SK-N-SH (cell line): ENCODE results near the gene TINAGL1. TPM values are rescaled to one million over a fixed set of nuclear protein-coding genes. Genes with fewer than 3 reads are reported as not detected.
A peak's percentile ranks its signal among the peaks of the same experiment; 100 is the strongest.

ENCODE experiments used
- CTCF ChIA-PET: fragments of 300-600, 350-600 bp; formaldehyde crosslinking; extraction: SDS; loops from one replicate; lab custom pipeline; 2021; lab: Yijun Ruan, JAX
- POLR2A ChIA-PET: fragments of 350-600 bp; sonication (Branson Sonifier 250); formaldehyde crosslinking; extraction: SDS; loops from one replicate; lab custom pipeline; 2020; ENCODE audit warnings: antibody characterized with exemption, inconsistent platforms; lab: Yijun Ruan, JAX
- DNase-seq: peaks from one replicate; pipeline ENCODE4 v3.0.0; 2012
- H2AFZ ChIP-seq: fragments of 200-600 bp; sonication (generic); 2 replicates; pipeline ENCODE4 v1.8.1; 2016; ENCODE audit warnings: antibody characterized with exemption, mild to moderate bottlenecking, low read depth
- H3F3A ChIP-seq: fragments of 200-600 bp; sonication (generic); replicated peaks from 2 replicates; pipeline ENCODE3; 2016; ENCODE audit warnings: antibody characterized with exemption, mild to moderate bottlenecking; ENCODE audit not compliant: insufficient read depth
- H3K27ac ChIP-seq, 2 experiments: fragments of 200-500 bp in 1 of 2; fragments of 200-600 bp in 1 of 2; sonication (Bioruptor generic) in 1 of 2; sonication (generic), shearing (Covaris generic) in 1 of 2; 2 replicates each; pipeline versions ENCODE4 v1.5.1 to v1.6.1; 2014 to 2016; ENCODE audit warnings: low read depth in 2 of 2, inconsistent platforms in 1 of 2, low read length in 1 of 2, mild to moderate bottlenecking in 1 of 2, mixed read lengths in 1 of 2
- H3K27me3 ChIP-seq: fragments of 200-600 bp; sonication (generic), shearing (Covaris generic); 2 replicates; pipeline ENCODE4 v1.6.1; 2016; ENCODE audit warnings: mixed run types; ENCODE audit not compliant: insufficient read depth
- H3K36me3 ChIP-seq, 2 experiments: fragments of 200-500 bp in 1 of 2; fragments of 200-600 bp in 1 of 2; sonication (Bioruptor generic) in 1 of 2; sonication (generic) in 1 of 2; replicated peaks in 1 of 2; 2 replicates each; pipeline versions ENCODE3 to v1.5.1; 2014 to 2016; ENCODE audit warnings: low read length in 1 of 2, mild to moderate bottlenecking in 1 of 2; ENCODE audit not compliant: insufficient read depth in 2 of 2, control insufficient read depth in 1 of 2
- H3K4me1 ChIP-seq, 2 experiments: fragments of 200-500 bp in 1 of 2; fragments of 200-600 bp in 1 of 2; sonication (Bioruptor generic) in 1 of 2; sonication (generic), shearing (Covaris generic) in 1 of 2; 2 replicates each; pipeline versions ENCODE4 v1.5.1 to v1.6.1; 2014 to 2016; ENCODE audit warnings: low read depth in 1 of 2, low read length in 1 of 2, mixed run types in 1 of 2; ENCODE audit not compliant: insufficient read depth in 2 of 2, control insufficient read depth in 1 of 2
- H3K4me2 ChIP-seq: fragments of 200-600 bp; sonication (generic), shearing (Covaris generic); 2 replicates; pipeline ENCODE4 v1.6.1; 2017; ENCODE audit warnings: mixed run types
- H3K4me3 ChIP-seq, 2 experiments: fragments of 200-500 bp in 1 of 2; fragments of 200-600 bp in 1 of 2; sonication (Bioruptor generic) in 1 of 2; sonication (generic), shearing (Covaris generic) in 1 of 2; 2 replicates each; pipeline versions ENCODE4 v1.5.1 to v1.8.1; 2014 to 2016; ENCODE audit warnings: low read depth in 2 of 2, inconsistent platforms in 1 of 2, low read length in 1 of 2, mild to moderate bottlenecking in 1 of 2, mixed read lengths in 1 of 2, moderate library complexity in 1 of 2
- H3K79me2 ChIP-seq: fragments of 200-600 bp; sonication (generic); 2 replicates; pipeline ENCODE4 v1.8.1; 2017; ENCODE audit warnings: mild to moderate bottlenecking; ENCODE audit not compliant: insufficient read depth
- H3K9ac ChIP-seq: fragments of 200-600 bp; sonication (generic); 2 replicates; pipeline ENCODE4 v1.6.1; 2017; ENCODE audit warnings: mixed run types
- H3K9me2 ChIP-seq: fragments of 200-600 bp; sonication (generic); 2 replicates; pipeline ENCODE4 v1.6.1; 2017; ENCODE audit warnings: mixed run types
- H3K9me3 ChIP-seq: fragments of 200-600 bp; sonication (generic); 2 replicates; pipeline ENCODE4 v1.6.1; 2017; ENCODE audit warnings: mixed run types, mild to moderate bottlenecking, moderate library complexity
- H4K20me1 ChIP-seq: fragments of 200-600 bp; sonication (generic); 2 replicates; pipeline ENCODE4 v1.6.1; 2017; ENCODE audit warnings: mild to moderate bottlenecking, mixed run types; ENCODE audit not compliant: insufficient read depth
- ELF1 ChIP-seq: IDR thresholded peaks from 2 replicates; pipeline ENCODE4 v1.4.0; 2012
- FOSL2 ChIP-seq: IDR thresholded peaks from 2 replicates; pipeline ENCODE4 v1.4.0; 2012; ENCODE audit warnings: low read depth, mild to moderate bottlenecking, moderate library complexity, borderline replicate concordance
- FOXJ3 ChIP-seq: sonication (generic); formaldehyde crosslinking; IDR thresholded peaks from 2 replicates; pipeline ENCODE4 v1.5.1; 2020; ENCODE audit warnings: mild to moderate bottlenecking, missing genetic modification reagents
- GABPA ChIP-seq: IDR thresholded peaks from 2 replicates; pipeline ENCODE4 v1.4.0; 2012; ENCODE audit warnings: low read depth, mild to moderate bottlenecking
- GATA2 ChIP-seq: sonication (generic); formaldehyde crosslinking; IDR thresholded peaks from 2 replicates; pipeline ENCODE4 v1.5.0; 2020; ENCODE audit warnings: mild to moderate bottlenecking, missing genetic modification reagents
- JUND ChIP-seq: IDR thresholded peaks from 2 replicates; pipeline ENCODE4 v1.4.0; 2012
- MXI1 ChIP-seq: IDR thresholded peaks from 2 replicates; pipeline ENCODE4 v1.6.1; 2012; ENCODE audit warnings: mild to moderate bottlenecking, low read depth, low read length, improper control_type of control experiment
- RAD21 ChIP-seq: IDR thresholded peaks from 2 replicates; pipeline ENCODE4 v1.6.1; 2012; ENCODE audit warnings: mild to moderate bottlenecking, low read length
- RCOR1 ChIP-seq: fragments of 150-350 bp; IDR thresholded peaks from 2 replicates; pipeline ENCODE4 v1.6.1; 2017; ENCODE audit warnings: antibody characterized with exemption, low read length
- YY1 ChIP-seq: IDR thresholded peaks from 2 replicates; pipeline ENCODE4 v1.4.0; 2012; ENCODE audit warnings: low read depth, mild to moderate bottlenecking
- WGBS: methylation state at CpG from one replicate; pipeline ENCODE4 v1.1.6; 2017; ENCODE audit warnings: low lambda C conversion rate; 5-methylcytosine and 5-hydroxymethylcytosine counted together
- polyA plus RNA-seq, 3 experiments: library from polyadenylated mRNA; depleted of rRNA; stranded (reverse); fragments of >200 nt; gene quantifications; 2 replicates each; pipeline ENCODE4 v1.2.3, GENCODE V29; 2012
- TF ChIP-seq, protein P1 (sequence below): fragments of 150-350 bp; IDR thresholded peaks from 2 replicates; pipeline ENCODE4 v1.6.1; 2017; ENCODE audit warnings: antibody characterized with exemption, low read length, low read depth, borderline replicate concordance
- TF ChIP-seq, protein P2 (sequence below): fragments of 150-350 bp; IDR thresholded peaks from 2 replicates; pipeline ENCODE4 v1.6.1; 2016; ENCODE audit warnings: mild to moderate bottlenecking, low read depth, low read length

Gene TINAGL1
- polyA plus RNA-seq, 1 of the 3 experiments (the other 2 are of a cell fraction), result not detected

DNA sequence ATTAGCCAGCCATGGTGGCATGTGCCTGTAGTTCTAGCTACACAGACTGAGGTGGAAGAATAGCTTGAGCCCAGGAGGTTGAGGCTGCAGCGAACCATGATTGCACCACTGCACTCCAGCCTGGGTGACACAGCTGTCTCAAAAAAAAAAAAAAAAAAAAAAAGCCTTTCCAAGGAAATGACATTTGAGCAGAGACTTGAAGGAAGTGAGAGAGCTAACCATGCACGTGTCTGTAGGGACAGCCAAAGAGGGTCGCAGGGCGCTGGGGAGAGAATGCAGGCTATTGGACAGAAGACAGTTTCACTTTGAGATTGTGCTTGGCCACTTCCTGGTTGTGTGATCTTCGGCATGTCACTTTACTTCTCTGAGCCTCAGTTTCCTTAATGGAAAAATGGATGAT lies 48.0 kb downstream of the TINAGL1 start:
- 95% methylated on average over 5 of the region's 5 CpGs for WGBS

DNA sequence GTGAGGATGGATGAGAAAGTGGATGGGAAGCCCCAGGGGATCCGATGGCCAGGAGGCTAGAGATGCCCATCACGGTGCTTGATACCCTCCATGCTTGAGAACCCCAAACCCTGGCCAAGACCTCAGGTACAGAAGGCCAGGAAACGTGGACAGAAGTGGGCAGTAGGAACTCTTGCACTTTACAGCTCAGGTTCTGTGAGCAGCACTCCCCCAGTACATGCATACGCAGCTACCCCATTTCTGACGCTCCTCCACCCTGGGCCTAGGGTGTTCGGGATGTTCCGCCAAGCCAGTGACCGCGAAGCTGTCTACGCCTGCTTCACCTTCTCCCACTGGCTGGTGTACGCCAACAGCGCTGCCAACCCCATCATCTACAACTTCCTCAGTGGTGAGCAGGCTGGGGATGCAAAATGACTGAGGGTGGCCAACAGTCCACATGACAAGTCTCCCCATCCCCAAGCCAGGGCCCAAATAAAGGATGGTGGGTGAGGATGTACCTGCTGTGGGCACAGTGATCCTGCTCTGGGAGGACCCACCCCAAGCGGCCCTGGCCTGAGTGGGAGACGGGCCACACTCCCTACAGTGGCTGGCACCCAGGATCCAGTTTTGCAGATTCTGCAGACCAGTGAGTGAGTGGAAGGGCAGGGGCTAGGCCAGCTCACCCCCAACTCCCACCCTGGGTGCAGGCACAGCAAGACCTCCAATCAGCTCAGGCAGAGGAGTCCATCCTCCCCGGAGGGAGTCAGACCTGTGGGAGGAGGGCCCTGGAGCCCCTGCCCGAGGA lies 48.6 kb downstream of the TINAGL1 start:
- Histone ChIP-seq H3K9ac (no peak overlapping the region), H3K4me3 (no peak overlapping the region), H3K27ac (no peak overlapping the region), H3K4me2 (peak overlapping the region; percentile 27; the same call in 1 of the 2 replicates), H3K9me3 (no peaks in the 10 kb centered on the region), H3K9me2 (no peaks in the 10 kb centered on the region), H3K4me1 (peaks cover 5 to 50% of the 10 kb centered on the region in 2 experiments; a peak in 3 of 4 replicates), H2AFZ (no peak overlapping the region), H3K27me3 (no peaks in the 10 kb centered on the region), H4K20me1 (0 out of 2 replicates have a peak, but pooled peaks cover 4% of the 10 kb centered on the region), H3K36me3 (peaks cover 3 to 8% of the 10 kb centered on the region in 2 experiments), H3F3A (no peaks in the 10 kb centered on the region), H3K79me2 (no peaks in the 10 kb centered on the region)
- POLR2A ChIA-PET, result no interaction called here
- TF ChIP-seq RAD21 (no peak), FOSL2 (no peak), GABPA (no peak), YY1 (no peak), JUND (no peak), FOXJ3 (CRISPR knock-in tag) (no peak)
- DNase-seq, result no peak
- 99% methylated on average over 11 of the region's 16 CpGs for WGBS
- CTCF ChIA-PET, result interaction anchor here (0.9 to 3.4 kb wide), 6 partner anchors 46 to 230 kb away, joined by 3 to 11 read pairs (median 3); no protein-coding TSS in a partner anchor

More for the DNA sequence above, 48.0 kb downstream of the TINAGL1 start:
- TF ChIP-seq ELF1, result no peak
- TF ChIP-seq, protein P1, sequence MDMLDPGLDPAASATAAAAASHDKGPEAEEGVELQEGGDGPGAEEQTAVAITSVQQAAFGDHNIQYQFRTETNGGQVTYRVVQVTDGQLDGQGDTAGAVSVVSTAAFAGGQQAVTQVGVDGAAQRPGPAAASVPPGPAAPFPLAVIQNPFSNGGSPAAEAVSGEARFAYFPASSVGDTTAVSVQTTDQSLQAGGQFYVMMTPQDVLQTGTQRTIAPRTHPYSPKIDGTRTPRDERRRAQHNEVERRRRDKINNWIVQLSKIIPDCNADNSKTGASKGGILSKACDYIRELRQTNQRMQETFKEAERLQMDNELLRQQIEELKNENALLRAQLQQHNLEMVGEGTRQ, result no peak
- TF ChIP-seq GATA2 (CRISPR knock-in tag), result no peak
- TF ChIP-seq GABPA, result no peak
- TF ChIP-seq, protein P2, sequence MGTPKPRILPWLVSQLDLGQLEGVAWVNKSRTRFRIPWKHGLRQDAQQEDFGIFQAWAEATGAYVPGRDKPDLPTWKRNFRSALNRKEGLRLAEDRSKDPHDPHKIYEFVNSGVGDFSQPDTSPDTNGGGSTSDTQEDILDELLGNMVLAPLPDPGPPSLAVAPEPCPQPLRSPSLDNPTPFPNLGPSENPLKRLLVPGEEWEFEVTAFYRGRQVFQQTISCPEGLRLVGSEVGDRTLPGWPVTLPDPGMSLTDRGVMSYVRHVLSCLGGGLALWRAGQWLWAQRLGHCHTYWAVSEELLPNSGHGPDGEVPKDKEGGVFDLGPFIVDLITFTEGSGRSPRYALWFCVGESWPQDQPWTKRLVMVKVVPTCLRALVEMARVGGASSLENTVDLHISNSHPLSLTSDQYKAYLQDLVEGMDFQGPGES, result no peak
- TF ChIP-seq JUND, result no peak
- TF ChIP-seq MXI1, result no peak
- TF ChIP-seq RCOR1, result no peak
- Histone ChIP-seq H3K36me3 (peaks cover 0 to 6% of the 10 kb centered on the region in 2 experiments), H3K79me2 (no peaks in the 10 kb centered on the region), H3K9me2 (no peaks in the 10 kb centered on the region), H3K27ac (no peak overlapping the region), H3K27me3 (no peaks in the 10 kb centered on the region), H3K4me2 (no peak overlapping the region), H3K4me3 (no peak overlapping the region), H2AFZ (no peak overlapping the region), H3K9me3 (no peaks in the 10 kb centered on the region), H4K20me1 (0 out of 2 replicates have a peak, but pooled peaks cover 4% of the 10 kb centered on the region), H3F3A (no peaks in the 10 kb centered on the region), H3K9ac (no peak overlapping the region), H3K4me1 (peaks cover 5 to 45% of the 10 kb centered on the region in 2 experiments; a peak in 3 of 4 replicates)
- CTCF ChIA-PET, result interaction anchor here (0.9 to 3.4 kb wide), 3 partner anchors 45 to 75 kb away, joined by 3 to 11 read pairs (median 5); no protein-coding TSS in a partner anchor
- POLR2A ChIA-PET, result no interaction called here
- no peak for DNase-seq
